Omental fat pad (tissue), 4 donors: Measurements from ENCODE around the gene CYRIA. TPM values are rescaled to one million over a fixed set of nuclear protein-coding genes. Genes with fewer than 3 reads are reported as not detected.
A peak's percentile ranks its signal among the peaks of the same experiment; 100 is the strongest.

Experiments used
- ATAC-seq: fragments of 150-250 bp; one replicate; pipeline ENCODE4 v1.9.1; 2016; ENCODE audit warnings: mild to moderate bottlenecking, moderate library complexity; ENCODE audit not compliant: low FRiP score
- DNase-seq: peaks from one replicate; pipeline ENCODE4 v3.0.0-alpha.2; 2019; ENCODE audit warnings: low spot score
- CTCF ChIP-seq, 3 donors: fragments of 450-650 bp; IDR thresholded peaks; one replicate each; pipeline ENCODE4 v1.5.1; 2016 to 2017; ENCODE audit warnings: antibody characterized with exemption in 3 of 3, mild to moderate bottlenecking in 3 of 3, moderate library complexity in 2 of 3
- total RNA-seq, 4 donors: library from RNA; depleted of rRNA; stranded (reverse); fragments of >200 nt; gene quantifications; one replicate each; pipeline ENCODE4 v1.1.0, GENCODE V29; 2016

The CYRIA gene
- total RNA-seq, 4 donors from 2014 or later: 11.0 to 25.7 (median 15.1) TPM

- no peak for DNase-seq
- ATAC-seq: no peak
- no peak for TF ChIP-seq CTCF (IDR thresholded peaks at IDR 0.05)
Observed at GRCh38 chr2:16683576-16683975, 17.9 kb upstream of the CYRIA start.

- no peak for TF ChIP-seq CTCF (IDR thresholded peaks at IDR 0.05)
- peak; percentile 99 for ATAC-seq
- DNase-seq: no peak
Observed at GRCh38 chr2:16682431-16683118, 16.9 kb upstream of the CYRIA start.

- no peak for ATAC-seq
- no peak for TF ChIP-seq CTCF (IDR thresholded peaks at IDR 0.05)
- no peak for DNase-seq
Observed at GRCh38 chr2:16680781-16681180, 15.1 kb upstream of the CYRIA start.

GRCh38 chr2:16680304-16680703, 14.7 kb upstream of the CYRIA start:
- TF ChIP-seq CTCF (IDR thresholded peaks at IDR 0.05): no peak
- DNase-seq (no peak), ATAC-seq (no peak)

- DNase-seq (no peak), ATAC-seq (no peak)
- TF ChIP-seq CTCF (IDR thresholded peaks at IDR 0.05): no peak
Observed at GRCh38 chr2:16678964-16679363, 13.3 kb upstream of the CYRIA start.

- no peak for TF ChIP-seq CTCF (IDR thresholded peaks at IDR 0.05)
- DNase-seq (no peak), ATAC-seq (no peak)
Observed at GRCh38 chr2:16677875-16678274, 12.2 kb upstream of the CYRIA start.

- DNase-seq (no peak), ATAC-seq (no peak)
- no peak for TF ChIP-seq CTCF (IDR thresholded peaks at IDR 0.05)
Observed at GRCh38 chr2:16675781-16676180, 10.1 kb upstream of the CYRIA start.
